Chondrocyte (in vitro differentiated cells): ENCODE measurements around the gene TSPAN5. TPM values are rescaled to one million over a fixed set of nuclear protein-coding genes. Genes with fewer than 3 reads are reported as not detected.

Experiments
- DNase-seq: peaks from one replicate; pipeline ENCODE4 v3.0.0; 2021; ENCODE audit warnings: mixed read lengths, low spot score
- H3K27ac Mint-ChIP-seq: one replicate; pipeline ENCODE4 v1.8.0; 2021; ENCODE audit warnings: mild to moderate bottlenecking, moderate library complexity, mixed read lengths; ENCODE audit not compliant: unreplicated experiment
- H3K27me3 Mint-ChIP-seq: 2 replicates; pipeline ENCODE4 v1.8.0; 2021; ENCODE audit warnings: low read depth, mixed read lengths
- H3K36me3 Mint-ChIP-seq: 2 replicates; pipeline ENCODE4 v1.8.0; 2021; ENCODE audit warnings: low read depth, mixed read lengths
- H3K4me1 Mint-ChIP-seq: 2 replicates; pipeline ENCODE4 v1.8.0; 2021; ENCODE audit warnings: low read depth, mild to moderate bottlenecking, mixed read lengths
- H3K4me3 Mint-ChIP-seq: one replicate; pipeline ENCODE4 v1.8.0; 2021; ENCODE audit warnings: mild to moderate bottlenecking, moderate library complexity, mixed read lengths; ENCODE audit not compliant: unreplicated experiment
- H3K9me3 Mint-ChIP-seq: 2 replicates; pipeline ENCODE4 v1.8.0; 2021; ENCODE audit warnings: low read depth, mixed read lengths
- CTCF ChIP-seq: fragments of 200-600 bp; sonication (generic); IDR thresholded peaks from 2 replicates; pipeline ENCODE4 v1.5.0; 2021; ENCODE audit warnings: antibody characterized with exemption, mild to moderate bottlenecking, moderate library complexity
- total RNA-seq: library from RNA; stranded (reverse); gene quantifications from 3 replicates; pipeline ENCODE4 v1.2.1, GENCODE V29; 2021

The TSPAN5 gene
- total RNA-seq, 1 donor from 2014 or later = 55.5 TPM

DNA sequence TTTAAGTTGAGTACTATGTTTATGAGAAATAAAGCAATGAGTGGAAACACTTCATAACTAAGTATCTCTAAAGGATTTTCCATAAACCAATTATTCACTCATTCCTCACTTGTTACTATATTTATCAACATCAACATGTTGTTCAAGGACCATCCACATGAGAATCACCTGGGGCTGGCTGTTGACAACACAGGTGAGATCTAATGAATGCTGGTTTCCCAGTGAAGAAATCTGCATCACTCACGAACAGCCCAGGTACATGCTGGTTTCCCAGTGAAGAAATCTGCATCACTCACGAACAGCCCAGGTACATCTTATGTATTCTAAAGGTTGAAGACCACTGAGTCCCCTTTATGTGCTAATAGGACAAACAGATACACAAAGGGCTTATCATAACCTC lies 32.5 kb downstream of the TSPAN5 start:
- no peaks in the 10 kb centered on the region for H3K27me3 Mint-ChIP-seq
- no peak for TF ChIP-seq CTCF
- no peak overlapping the region for H3K4me3 Mint-ChIP-seq
- no peaks in the 10 kb centered on the region for H3K9me3 Mint-ChIP-seq
- H3K36me3 Mint-ChIP-seq = no peaks in the 10 kb centered on the region
- peaks cover 83% of the 10 kb centered on the region for H3K4me1 Mint-ChIP-seq
- DNase-seq = no peak
- peak overlapping the region; percentile 82 for H3K27ac Mint-ChIP-seq

DNA sequence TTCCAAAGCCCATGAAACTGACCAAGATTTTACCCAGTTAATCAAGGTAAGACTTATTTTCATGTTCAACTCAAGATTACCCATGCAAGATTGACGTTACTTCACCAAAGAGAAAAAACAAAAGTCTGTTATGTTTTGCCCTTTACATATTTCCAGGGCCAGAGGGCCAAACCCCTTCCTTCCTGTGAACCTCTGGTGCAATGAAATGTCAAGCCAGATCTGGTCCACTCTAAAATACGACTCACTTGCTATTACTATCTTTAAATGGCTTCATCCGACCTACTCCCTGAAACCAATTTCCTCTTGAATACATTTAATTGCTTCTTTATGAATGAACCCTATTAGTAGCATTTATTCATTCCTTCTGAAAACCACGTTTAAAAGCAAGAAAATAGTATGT lies 33.0 kb downstream of the TSPAN5 start:
- Mint-ChIP-seq H3K36me3 (no peaks in the 10 kb centered on the region), H3K9me3 (no peaks in the 10 kb centered on the region), H3K4me1 (peaks cover 83% of the 10 kb centered on the region), H3K27me3 (no peaks in the 10 kb centered on the region), H3K27ac (peak overlapping the region; percentile 82), H3K4me3 (no peak overlapping the region)
- no peak for TF ChIP-seq CTCF
- no peak for DNase-seq

DNA sequence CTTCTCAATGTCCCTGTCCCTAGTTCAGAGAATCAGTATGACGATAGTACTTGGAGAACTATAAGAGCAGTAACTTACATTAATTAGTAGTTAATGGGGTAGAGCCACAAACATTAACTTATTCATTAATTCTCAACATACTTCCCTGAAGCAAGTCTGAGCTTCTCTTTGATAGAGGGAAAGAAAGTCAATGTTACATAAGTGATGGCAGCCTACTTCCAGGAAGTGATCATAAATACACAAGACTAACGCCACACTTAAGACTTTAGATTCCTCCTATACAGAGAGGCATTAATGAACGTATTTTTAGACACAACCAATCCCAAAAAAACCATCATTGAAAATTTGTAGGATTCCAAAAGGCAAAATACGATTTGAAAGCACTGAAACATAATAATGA lies 33.8 kb downstream of the TSPAN5 start:
- no peak for TF ChIP-seq CTCF
- no peaks in the 10 kb centered on the region for H3K27me3 Mint-ChIP-seq
- no peaks in the 10 kb centered on the region for H3K9me3 Mint-ChIP-seq
- no peaks in the 10 kb centered on the region for H3K36me3 Mint-ChIP-seq
- peak overlapping the region; percentile 5 for H3K27ac Mint-ChIP-seq
- H3K4me1 Mint-ChIP-seq = peaks cover 77% of the 10 kb centered on the region
- DNase-seq = no peak
- H3K4me3 Mint-ChIP-seq = no peak overlapping the region

DNA sequence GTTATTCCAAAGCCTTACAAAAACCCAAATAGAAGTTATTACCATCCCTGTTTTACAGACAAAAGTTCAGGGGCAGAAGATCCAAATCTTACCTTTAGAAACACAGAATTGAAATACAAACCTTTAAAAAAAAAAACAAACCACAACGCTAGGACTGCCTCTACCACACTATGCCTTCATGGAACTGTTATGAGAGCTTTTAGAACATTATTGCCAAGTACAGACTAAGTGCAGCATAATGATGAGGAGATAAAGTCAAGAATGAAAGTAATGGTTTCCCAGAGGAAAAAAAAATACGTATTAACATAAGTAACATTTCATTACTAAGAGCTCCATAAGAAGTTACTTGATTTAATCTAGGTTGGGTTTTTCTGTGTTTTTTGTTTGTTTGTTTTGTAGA lies 34.3 kb downstream of the TSPAN5 start:
- no peaks in the 10 kb centered on the region for H3K36me3 Mint-ChIP-seq
- TF ChIP-seq CTCF = no peak
- no peaks in the 10 kb centered on the region for H3K9me3 Mint-ChIP-seq
- H3K4me1 Mint-ChIP-seq = peaks cover 75% of the 10 kb centered on the region
- no peak overlapping the region for H3K4me3 Mint-ChIP-seq
- DNase-seq = no peak
- no peak overlapping the region for H3K27ac Mint-ChIP-seq
- no peaks in the 10 kb centered on the region for H3K27me3 Mint-ChIP-seq

DNA sequence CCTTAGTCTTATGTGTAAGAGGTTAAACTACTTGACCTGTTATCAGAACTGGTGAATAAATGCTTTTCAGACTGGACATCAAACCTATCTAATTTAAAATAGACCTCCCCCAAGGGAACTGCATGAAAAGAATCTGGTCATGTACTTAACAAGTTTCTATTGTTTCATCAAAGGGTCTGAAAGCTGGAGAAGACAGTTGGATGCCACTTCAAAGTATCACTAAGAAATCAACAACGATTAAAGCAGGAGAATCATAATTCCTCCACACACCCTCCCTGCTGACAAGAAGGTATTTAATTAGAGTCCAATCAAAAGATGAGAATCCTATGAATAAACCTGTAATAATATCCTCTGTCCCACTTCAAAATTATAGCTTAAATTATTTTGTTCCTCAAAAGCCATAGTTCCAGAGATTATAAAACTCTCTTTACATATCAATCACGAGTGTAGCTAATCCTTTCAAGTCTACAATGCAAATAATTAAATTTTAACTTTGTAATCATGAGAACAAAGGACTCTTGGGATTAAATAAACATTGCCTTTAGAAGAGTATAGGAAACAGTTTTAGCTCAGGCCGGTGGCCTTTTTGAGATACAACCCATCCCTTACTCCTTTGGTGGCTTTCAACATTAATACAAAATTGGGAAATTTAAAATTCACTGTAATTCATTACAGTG lies 35.1 kb downstream of the TSPAN5 start:
- H3K4me1 Mint-ChIP-seq = peaks cover 76% of the 10 kb centered on the region
- no peak overlapping the region for H3K4me3 Mint-ChIP-seq
- no peaks in the 10 kb centered on the region for H3K36me3 Mint-ChIP-seq
- no peaks in the 10 kb centered on the region for H3K9me3 Mint-ChIP-seq
- peak overlapping the region; percentile 5 for H3K27ac Mint-ChIP-seq
- no peak for TF ChIP-seq CTCF
- H3K27me3 Mint-ChIP-seq = no peaks in the 10 kb centered on the region
- no peak for DNase-seq
